AG04449 (cell line): Measurements from ENCODE around the gene ANTXR1.

Experiments
- CTCF ChIA-PET: fragments of 350-600 bp; formaldehyde crosslinking; extraction: SDS; loops from one replicate; lab custom pipeline; 2021; ENCODE audit warnings: antibody characterized with exemption; lab: Yijun Ruan, JAX
- POLR2A ChIA-PET: fragments of 400-600, 350-600 bp; formaldehyde crosslinking; extraction: SDS; loops from one replicate; lab custom pipeline; 2020; ENCODE audit warnings: antibody characterized with exemption, inconsistent platforms; lab: Yijun Ruan, JAX
- DNase-seq: peaks from one replicate; pipeline ENCODE4 v3.0.0-alpha.2; 2010; ENCODE audit warnings: low read depth, low spot score
- H3K4me3 ChIP-seq: 2 replicates; pipeline ENCODE4 v1.5.1; 2011; ENCODE audit warnings: low read depth, mild to moderate bottlenecking, control low read depth, low read length
- CTCF ChIP-seq: IDR thresholded peaks from one replicate; pipeline ENCODE4 v1.5.1; 2011; ENCODE audit warnings: mild to moderate bottlenecking, moderate library complexity, low read length, control low read depth, inconsistent platforms; ENCODE audit not compliant: insufficient read depth; ENCODE audit errors: missing control alignments

Gene ANTXR1

GRCh38 chr2:69180227-69180626 lies 167.2 kb downstream of the ANTXR1 start:
- no peak overlapping the region for H3K4me3 ChIP-seq
- POLR2A ChIA-PET, result no interaction called here

GRCh38 chr2:69180974-69181373 lies 168.0 kb downstream of the ANTXR1 start:
- CTCF ChIA-PET, result interaction anchor here (0.6 to 1.4 kb wide), 3 partner anchors 9 to 184 kb away, joined by 3 to 4 read pairs (median 3); no protein-coding TSS in a partner anchor
- POLR2A ChIA-PET, result no interaction called here
- TF ChIP-seq CTCF, result no peak
- no peak overlapping the region for H3K4me3 ChIP-seq
- DNase-seq, result no peak

More at GRCh38 chr2:69180227-69180626, 167.2 kb downstream of the ANTXR1 start:
- CTCF ChIA-PET, result interaction anchor here (1.4 kb wide), 1 partner anchor 9 kb away, joined by 4 read pairs; no protein-coding TSS in a partner anchor
- no peak for DNase-seq
- TF ChIP-seq CTCF, result no peak

GRCh38 chr2:69181806-69182427 lies 168.9 kb downstream of the ANTXR1 start:
- no peak for DNase-seq
- no peak overlapping the region for H3K4me3 ChIP-seq
- POLR2A ChIA-PET, result no interaction called here
- CTCF ChIA-PET, result interaction anchor here (1.3 kb wide), 1 partner anchor 11 kb away, joined by 4 read pairs; no protein-coding TSS in a partner anchor
- no peak for TF ChIP-seq CTCF

GRCh38 chr2:69183659-69184058 lies 170.7 kb downstream of the ANTXR1 start:
- no peak for TF ChIP-seq CTCF
- POLR2A ChIA-PET, result no interaction called here
- no peak for DNase-seq
- H3K4me3 ChIP-seq, result no peak overlapping the region
- CTCF ChIA-PET, result interaction anchor here (0.7 to 1.5 kb wide), 4 partner anchors 21 to 1050 kb away, joined by 3 to 4 read pairs (median 3); no protein-coding TSS in a partner anchor

GRCh38 chr2:69184224-69184623 lies 171.2 kb downstream of the ANTXR1 start:
- no peak overlapping the region for H3K4me3 ChIP-seq
- TF ChIP-seq CTCF, result no peak
- ChIA-PET POLR2A (no interaction called here), CTCF (interaction anchor here (1.1 to 1.5 kb wide), 3 partner anchors 21 to 122 kb away, joined by 3 to 4 read pairs (median 3); no protein-coding TSS in a partner anchor)
- DNase-seq, result no peak

- POLR2A ChIA-PET, result interaction anchor here (0.9 kb wide), 1 partner anchor 11 kb away, joined by 3 read pairs; no protein-coding TSS in a partner anchor
These were observed 172.8 kb downstream of the ANTXR1 start for GRCh38 chr2:69185807-69186206.

More at GRCh38 chr2:69185807-69186206, 172.8 kb downstream of the ANTXR1 start:
- no peak for DNase-seq
- no peak for TF ChIP-seq CTCF
- H3K4me3 ChIP-seq, result no peak overlapping the region
- CTCF ChIA-PET, result interaction anchor here (0.9 to 1.1 kb wide), 3 partner anchors 10 to 160 kb away, joined by 3 read pairs; no protein-coding TSS in a partner anchor
